Smooth muscle cell (in vitro differentiated cells): ENCODE measurements around the gene WDR5. TPM values are rescaled to one million over a fixed set of nuclear protein-coding genes. Genes with fewer than 3 reads are reported as not detected.

Experiments used
- DNase-seq: peaks from one replicate; lab custom pipeline; 2025; ENCODE audit not compliant: unreplicated experiment; lab: John Stamatoyannopoulos, UW
- H2AFZ ChIP-seq: fragments of 200-600 bp; sonication (generic); 2 replicates; pipeline ENCODE4 v1.6.0; 2016; ENCODE audit warnings: antibody characterized with exemption, low read depth, mild to moderate bottlenecking
- H3F3A ChIP-seq: fragments of 200-600 bp; sonication (generic); 2 replicates; pipeline ENCODE4 v1.6.0; 2017; ENCODE audit warnings: antibody characterized with exemption, low read depth
- H3K27ac ChIP-seq: fragments of 200-600 bp; sonication (generic); 2 replicates; pipeline ENCODE4 v1.5.1; 2016; ENCODE audit warnings: low read depth, mild to moderate bottlenecking
- H3K27me3 ChIP-seq: fragments of 200-600 bp; sonication (generic); 2 replicates; pipeline ENCODE4 v1.6.1; 2016; ENCODE audit warnings: low read depth, mild to moderate bottlenecking
- H3K36me3 ChIP-seq: fragments of 200-600 bp; sonication (generic); 2 replicates; pipeline ENCODE4 v1.5.1; 2016; ENCODE audit warnings: low read depth
- H3K4me1 ChIP-seq: fragments of 200-600 bp; sonication (generic); 2 replicates; pipeline ENCODE4 v1.5.1; 2016; ENCODE audit warnings: low read depth
- H3K4me2 ChIP-seq: fragments of 200-600 bp; sonication (generic); 2 replicates; pipeline ENCODE4 v1.6.0; 2016; ENCODE audit warnings: mild to moderate bottlenecking
- H3K4me3 ChIP-seq: fragments of 200-600 bp; sonication (generic); 2 replicates; pipeline ENCODE4 v1.5.1; 2016; ENCODE audit warnings: mild to moderate bottlenecking
- H3K79me2 ChIP-seq: fragments of 200-600 bp; sonication (generic); 2 replicates; pipeline ENCODE4 v1.6.0; 2016; ENCODE audit warnings: low read depth, mild to moderate bottlenecking
- H3K9ac ChIP-seq: fragments of 200-600 bp; sonication (generic); 2 replicates; pipeline ENCODE4 v1.6.0; 2016; ENCODE audit warnings: low read depth
- H3K9me3 ChIP-seq: fragments of 200-600 bp; sonication (generic); replicated peaks from 2 replicates; pipeline ENCODE4 v1.5.1; 2016; ENCODE audit warnings: low read depth
- H4K20me1 ChIP-seq: fragments of 200-600 bp; sonication (generic); 2 replicates; pipeline ENCODE4 v1.6.0; 2016; ENCODE audit warnings: low read depth
- CTCF ChIP-seq: fragments of 200-600 bp; sonication (generic); IDR thresholded peaks from 2 replicates; pipeline ENCODE4 v1.5.1; 2017; ENCODE audit warnings: borderline replicate concordance, mild to moderate bottlenecking, antibody characterized with exemption; ENCODE audit not compliant: insufficient read depth, poor library complexity, severe bottlenecking
- WGBS: methylation state at CpG from one replicate; pipeline ENCODE4 v1.1.7; 2016; ENCODE audit warnings: low lambda C conversion rate; 5-methylcytosine and 5-hydroxymethylcytosine counted together
- polyA plus RNA-seq: library from polyadenylated mRNA; unstranded; fragments of >200 nt; fragmentation: Nextera tagmentation; extraction: Ambion mirVana; gene quantifications from 2 replicates; pipeline ENCODE4 v1.2.1, GENCODE V29; 2016
- total RNA-seq: library from RNA; depleted of rRNA; stranded (reverse); fragments of >200 nt; gene quantifications from 2 replicates; pipeline ENCODE4 v1.2.3, GENCODE V29; 2014

WDR5 gene
- total and polyA plus RNA-seq, 2 experiments from 2014 or later = 9.8 to 15.7 TPM

GRCh38 chr9:134152488-134152887, 16.6 kb downstream of the WDR5 start:
- 100% methylated on average over 8 of the region's 11 CpGs for WGBS
- TF ChIP-seq CTCF = no peak

DNA sequence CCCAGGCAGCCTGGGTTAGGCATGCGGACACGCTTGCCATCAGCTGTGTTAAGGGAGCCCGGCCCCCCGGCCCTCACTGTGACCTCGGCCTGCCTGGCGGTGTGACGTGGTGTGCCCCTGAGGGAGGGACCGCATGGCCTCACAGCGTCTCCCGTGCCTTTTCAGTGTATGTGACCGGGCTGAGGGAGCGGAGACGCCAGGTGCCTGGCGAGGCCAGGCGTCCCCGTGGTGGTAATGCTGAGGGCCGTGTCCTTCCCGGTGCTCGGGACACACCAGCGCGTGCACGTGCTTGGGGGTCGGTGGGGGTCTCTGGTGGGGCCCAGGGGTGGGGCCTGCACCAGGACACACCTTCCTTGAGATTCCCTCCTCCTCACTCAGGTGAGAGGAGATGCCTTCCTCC, 17.6 kb downstream of the WDR5 start:
- Histone ChIP-seq H3K36me3 (no peaks in the 10 kb centered on the region), H3K9ac (no peak overlapping the region), H3K79me2 (no peaks in the 10 kb centered on the region), H3F3A (no peaks in the 10 kb centered on the region), H3K9me3 (no peaks in the 10 kb centered on the region), H3K27me3 (no peaks in the 10 kb centered on the region), H3K4me2 (no peak overlapping the region), H4K20me1 (no peaks in the 10 kb centered on the region), H2AFZ (no peak overlapping the region), H3K27ac (no peak overlapping the region), H3K4me3 (no peak overlapping the region), H3K4me1 (no peaks in the 10 kb centered on the region)
- TF ChIP-seq CTCF = no peak
- no peak for DNase-seq
- 97% methylated on average over 22 of the region's 23 CpGs for WGBS

More at GRCh38 chr9:134152488-134152887, 16.6 kb downstream of the WDR5 start:
- Histone ChIP-seq H3K36me3 (no peaks in the 10 kb centered on the region), H2AFZ (no peak overlapping the region), H3F3A (no peaks in the 10 kb centered on the region), H3K4me3 (no peak overlapping the region), H3K4me2 (no peak overlapping the region), H3K27ac (no peak overlapping the region), H3K4me1 (no peaks in the 10 kb centered on the region), H3K27me3 (no peaks in the 10 kb centered on the region), H3K79me2 (no peaks in the 10 kb centered on the region), H3K9me3 (no peaks in the 10 kb centered on the region), H4K20me1 (peaks cover 3% of the 10 kb centered on the region), H3K9ac (no peak overlapping the region)
- DNase-seq = no peak

DNA sequence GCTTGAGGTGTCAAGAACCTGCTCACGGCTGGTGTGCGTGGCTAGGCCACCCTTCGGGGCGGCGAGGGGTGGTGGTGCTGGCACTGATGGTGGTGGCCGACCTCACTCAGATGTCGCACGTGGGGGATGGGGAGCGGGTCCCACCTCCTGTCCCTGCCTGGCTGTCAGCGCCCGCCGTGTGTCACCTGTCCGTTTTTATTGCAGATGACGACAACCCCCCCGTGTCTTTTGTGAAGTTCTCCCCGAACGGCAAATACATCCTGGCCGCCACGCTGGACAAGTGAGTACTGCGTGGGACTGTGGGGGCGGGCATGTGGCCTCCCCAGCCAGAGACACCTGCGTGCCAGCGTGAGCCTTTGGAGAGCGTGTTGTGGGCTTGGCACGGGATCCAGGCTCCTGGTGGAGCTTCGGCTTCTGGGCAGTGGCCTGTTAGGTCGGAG, 18.4 kb downstream of the WDR5 start:
- no peak overlapping the region for H3K4me3 ChIP-seq
- TF ChIP-seq CTCF = no peak

GRCh38 chr9:134155812-134156377, 20.0 kb downstream of the WDR5 start:
- Histone ChIP-seq H3K4me2 (no peak overlapping the region), H3K9me3 (no peaks in the 10 kb centered on the region), H3K36me3 (no peaks in the 10 kb centered on the region), H3K4me1 (no peaks in the 10 kb centered on the region), H3K27ac (no peak overlapping the region), H2AFZ (no peak overlapping the region), H3K27me3 (no peaks in the 10 kb centered on the region), H3K79me2 (no peaks in the 10 kb centered on the region), H4K20me1 (no peaks in the 10 kb centered on the region), H3F3A (no peaks in the 10 kb centered on the region), H3K9ac (no peak overlapping the region), H3K4me3 (no peak overlapping the region)
- no peak for DNase-seq
- WGBS = 98% methylated on average over 20 of the region's 20 CpGs
- TF ChIP-seq CTCF = no peak

More for the DNA sequence above, 18.4 kb downstream of the WDR5 start:
- no peaks in the 10 kb centered on the region for H3K9me3 ChIP-seq
- H3K36me3 ChIP-seq = no peaks in the 10 kb centered on the region
- DNase-seq = no peak
- no peaks in the 10 kb centered on the region for H3K4me1 ChIP-seq
- no peak overlapping the region for H3K4me2 ChIP-seq
- H2AFZ ChIP-seq = no peak overlapping the region
- H3K79me2 ChIP-seq = no peaks in the 10 kb centered on the region
- H3K27ac ChIP-seq = no peak overlapping the region
- no peaks in the 10 kb centered on the region for H3F3A ChIP-seq
- H4K20me1 ChIP-seq = no peaks in the 10 kb centered on the region
- no peaks in the 10 kb centered on the region for H3K27me3 ChIP-seq
- no peak overlapping the region for H3K9ac ChIP-seq
- WGBS = 98% methylated on average over 24 of the region's 27 CpGs
